GM15510 (cell line): Measurements from ENCODE around the gene AKAP6.

Experiments
- POLR2A ChIP-seq: IDR thresholded peaks from 3 replicates; pipeline ENCODE4 v1.6.1; 2011; ENCODE audit warnings: borderline replicate concordance; ENCODE audit not compliant: insufficient read length; ENCODE audit errors: extremely low read depth

The AKAP6 gene

DNA sequence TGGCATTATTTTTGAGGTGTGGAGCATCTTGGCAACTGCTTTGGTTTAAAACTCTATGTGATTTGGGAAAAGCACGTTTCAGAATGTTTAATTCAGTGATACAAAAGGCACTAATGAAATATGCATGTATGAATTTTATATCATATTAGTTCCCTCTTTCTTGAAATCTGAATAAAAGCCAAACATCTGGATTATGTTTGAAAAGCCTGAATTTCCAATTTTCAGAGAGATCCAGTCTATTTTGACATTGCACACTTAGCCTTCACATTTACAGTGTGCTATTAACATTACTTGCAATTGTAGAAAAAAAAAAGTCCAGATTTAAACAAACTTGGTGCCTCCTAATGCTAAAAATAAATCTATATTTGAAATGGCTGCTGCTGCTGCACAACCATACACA, 390.5 kb downstream of the AKAP6 start:
- no peak for TF ChIP-seq POLR2A

GRCh38 chr14:32720927-32721326, 391.8 kb downstream of the AKAP6 start:
- no peak for TF ChIP-seq POLR2A

DNA sequence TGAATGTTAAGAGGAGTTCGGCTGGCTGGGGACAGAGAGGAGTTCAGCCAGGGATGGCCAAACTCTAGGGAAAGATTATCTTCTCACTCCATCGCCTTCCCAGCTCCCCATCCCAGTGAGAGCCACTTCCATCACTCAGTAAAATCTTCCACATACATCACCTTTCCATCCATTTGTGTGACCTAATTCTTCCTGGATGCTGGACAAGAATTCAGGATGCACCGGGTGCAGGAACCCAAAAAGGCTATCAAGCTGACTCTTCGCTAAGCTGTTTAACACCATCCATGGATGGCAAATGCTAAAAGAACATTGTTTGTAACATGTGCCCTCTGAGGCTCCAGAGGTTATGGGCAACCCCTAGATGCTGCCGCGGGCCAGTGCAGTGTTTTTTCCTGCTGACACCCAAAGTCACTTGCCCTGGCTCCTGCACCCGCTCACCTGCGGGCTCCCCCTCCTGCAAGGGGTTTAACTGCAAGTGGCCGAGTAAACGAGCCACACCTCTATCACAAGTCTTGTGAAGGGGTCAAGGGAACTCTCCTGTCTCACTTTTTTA, 393.6 kb downstream of the AKAP6 start:
- TF ChIP-seq POLR2A = no peak

- no peak for TF ChIP-seq POLR2A
These were observed 395.9 kb downstream of the AKAP6 start for GRCh38 chr14:32724867-32725471.

DNA sequence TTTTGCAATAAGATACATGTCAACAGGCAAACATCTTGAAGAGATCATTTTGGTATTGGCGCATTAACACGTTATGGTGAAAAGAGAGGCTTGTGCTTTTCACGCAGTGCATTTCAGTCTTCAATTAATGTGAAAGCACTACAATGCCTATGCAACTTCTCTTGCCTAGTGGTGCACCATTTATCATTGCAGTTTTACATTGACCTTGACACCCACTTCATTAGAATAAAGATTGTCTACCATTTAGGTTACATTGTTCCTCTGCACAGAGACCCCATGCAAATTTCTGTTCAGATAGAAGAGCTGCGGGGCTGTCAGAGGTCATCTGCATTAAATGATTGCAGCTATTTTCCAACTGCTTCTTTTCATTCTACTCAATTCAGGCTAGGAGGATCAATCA, 397.4 kb downstream of the AKAP6 start:
- TF ChIP-seq POLR2A = no peak

DNA sequence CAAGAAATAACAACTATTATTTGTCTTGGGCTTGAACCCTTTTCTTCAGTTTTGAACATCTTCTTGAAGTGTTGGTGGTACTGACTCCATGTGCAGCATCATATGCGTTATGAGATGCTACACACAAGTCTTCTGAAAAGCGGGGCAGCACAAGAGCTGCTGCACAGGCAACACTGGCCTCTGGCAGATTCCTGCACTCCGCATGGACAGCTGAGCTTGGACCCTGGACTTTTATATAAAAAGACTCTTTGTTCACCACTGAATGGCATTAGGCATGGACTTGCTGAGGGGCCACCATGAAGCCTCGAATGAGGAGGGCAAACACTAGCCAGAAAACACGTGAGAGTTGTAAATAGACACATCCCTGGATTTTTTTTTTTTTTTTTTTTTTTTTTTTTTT, 398.7 kb downstream of the AKAP6 start:
- TF ChIP-seq POLR2A = no peak

DNA sequence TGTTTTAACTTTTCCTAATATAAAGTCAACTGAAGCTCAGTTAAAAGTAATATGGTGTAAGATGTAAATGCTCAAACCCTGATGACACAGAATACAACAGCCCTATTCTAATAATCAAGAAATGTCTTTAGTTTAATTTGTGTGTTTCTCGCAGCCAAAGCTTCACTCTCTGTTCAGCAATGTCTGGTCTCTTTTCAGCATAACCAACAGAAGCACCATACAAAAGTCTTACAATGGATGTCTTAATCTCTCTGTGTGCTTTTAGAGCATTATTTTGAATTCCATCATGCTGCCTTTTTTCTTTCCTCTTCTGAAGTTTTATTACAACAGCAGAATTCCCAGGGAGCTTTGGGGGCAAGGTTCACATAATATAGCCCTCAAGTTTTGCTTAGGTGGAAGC, 399.4 kb downstream of the AKAP6 start:
- no peak for TF ChIP-seq POLR2A

GRCh38 chr14:32728976-32729375, 399.9 kb downstream of the AKAP6 start:
- TF ChIP-seq POLR2A = no peak

- TF ChIP-seq POLR2A = no peak
These were observed 402.2 kb downstream of the AKAP6 start for GRCh38 chr14:32731249-32731648.

GRCh38 chr14:32733015-32733414, 403.9 kb downstream of the AKAP6 start:
- TF ChIP-seq POLR2A = no peak

DNA sequence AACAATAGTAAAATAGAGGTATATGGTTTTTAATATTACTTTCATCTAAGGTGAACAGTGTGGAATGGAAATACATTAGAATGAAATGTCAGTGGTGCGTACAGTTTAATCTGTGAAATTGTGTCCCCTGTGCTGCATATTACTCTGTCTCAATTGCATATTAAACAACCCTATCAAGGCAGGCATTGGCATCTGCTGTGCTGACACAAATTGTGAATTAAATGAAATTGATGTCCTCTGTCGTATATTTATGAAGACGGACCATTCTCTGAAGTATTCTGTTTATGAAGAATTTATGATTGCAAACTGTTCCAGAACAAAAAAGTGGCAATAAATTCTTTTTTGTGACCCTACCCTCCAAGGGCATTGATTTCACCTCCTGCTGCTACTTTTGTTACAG, 405.2 kb downstream of the AKAP6 start:
- no peak for TF ChIP-seq POLR2A

DNA sequence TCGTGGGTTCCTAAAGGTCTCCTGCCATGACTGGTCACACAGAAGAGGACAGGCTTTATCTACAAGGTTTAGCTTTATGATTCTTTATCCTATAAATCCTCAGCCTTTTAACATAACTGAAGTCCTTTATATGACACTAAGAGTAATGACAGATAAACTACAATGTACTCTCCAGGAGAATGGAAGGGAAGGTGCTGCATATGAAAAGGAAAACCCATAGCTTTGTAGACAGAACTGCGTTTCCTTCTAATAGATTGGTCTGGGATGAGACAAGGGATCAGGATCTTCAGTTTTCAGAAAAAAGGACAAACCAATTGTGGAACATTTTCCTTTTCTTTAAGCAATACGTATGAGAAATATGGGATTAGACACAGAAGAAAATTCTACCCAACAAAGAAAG, 408.5 kb downstream of the AKAP6 start:
- no peak for TF ChIP-seq POLR2A

GRCh38 chr14:32738206-32738871, 409.2 kb downstream of the AKAP6 start:
- TF ChIP-seq POLR2A = no peak

DNA sequence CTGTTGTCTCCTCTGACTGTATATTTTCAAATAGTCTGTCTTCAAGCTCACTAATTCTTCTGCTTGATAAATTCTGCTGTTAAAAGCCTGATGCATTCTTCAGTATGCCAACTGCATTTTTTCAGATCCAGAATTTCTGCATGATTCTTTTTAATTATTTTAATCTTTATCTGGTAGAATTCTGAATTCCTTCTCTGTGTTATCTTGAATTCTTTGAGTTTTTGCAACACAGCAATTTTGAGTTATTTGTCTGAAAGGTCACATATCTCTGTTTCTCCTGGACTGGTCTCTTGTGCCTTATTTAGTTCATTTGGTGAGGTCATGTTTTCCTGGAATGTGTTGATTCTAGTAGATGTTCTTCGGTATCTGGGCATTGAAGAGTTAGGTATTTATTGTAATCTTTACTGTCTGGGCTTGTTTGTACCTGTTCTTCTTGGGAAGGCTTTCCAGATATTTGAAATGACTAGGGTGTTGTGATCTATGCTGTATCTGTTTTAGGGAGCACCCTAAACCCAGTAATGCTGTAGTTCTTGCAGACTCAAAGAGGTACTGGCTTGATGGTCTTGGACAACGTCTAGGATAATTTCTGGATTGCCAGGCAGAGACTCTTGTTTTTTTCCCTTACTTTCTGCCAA, 415.8 kb downstream of the AKAP6 start:
- TF ChIP-seq POLR2A = no peak

GRCh38 chr14:32754209-32754608, 425.1 kb downstream of the AKAP6 start:
- TF ChIP-seq POLR2A = no peak

DNA sequence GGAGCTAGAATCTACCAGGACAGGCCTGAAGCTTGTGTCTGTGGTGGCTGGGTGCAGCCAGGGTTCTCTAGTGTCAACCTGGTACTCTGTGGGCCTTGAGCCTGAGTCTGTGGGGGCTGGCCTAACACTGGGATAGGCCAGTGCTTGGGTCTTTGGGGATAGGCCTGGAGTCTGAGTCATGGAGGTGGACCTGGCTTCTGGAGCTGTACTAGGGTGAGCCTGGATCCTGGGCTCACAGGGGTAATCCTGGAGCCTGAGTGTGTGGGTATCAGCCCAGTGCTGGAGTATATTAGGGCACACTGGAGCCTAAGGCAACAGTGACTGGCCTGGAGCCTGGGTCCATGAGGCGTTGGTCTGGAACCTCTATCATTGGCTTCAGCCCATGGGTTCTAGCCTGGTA, 427.1 kb downstream of the AKAP6 start:
- TF ChIP-seq POLR2A = no peak

DNA sequence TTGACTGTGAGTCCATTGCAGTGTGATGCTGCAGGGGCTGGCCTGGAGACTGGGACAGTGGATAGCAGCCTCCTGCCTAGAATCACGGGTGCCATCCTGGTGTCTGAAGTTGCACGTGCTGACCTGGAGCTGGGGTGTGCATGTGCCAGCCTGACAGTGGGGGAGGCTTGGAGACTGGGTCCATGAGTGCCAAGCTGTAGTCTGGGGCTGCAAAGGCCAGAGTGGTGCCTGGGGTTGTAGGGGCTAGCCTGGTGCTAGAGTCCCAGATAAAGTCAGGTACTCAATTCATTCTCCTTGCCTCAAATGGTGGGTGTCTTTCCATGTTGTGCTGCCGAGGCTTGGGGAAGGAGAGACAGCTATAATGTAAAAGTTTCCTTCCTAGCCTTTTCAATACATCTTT, 427.7 kb downstream of the AKAP6 start:
- no peak for TF ChIP-seq POLR2A

DNA sequence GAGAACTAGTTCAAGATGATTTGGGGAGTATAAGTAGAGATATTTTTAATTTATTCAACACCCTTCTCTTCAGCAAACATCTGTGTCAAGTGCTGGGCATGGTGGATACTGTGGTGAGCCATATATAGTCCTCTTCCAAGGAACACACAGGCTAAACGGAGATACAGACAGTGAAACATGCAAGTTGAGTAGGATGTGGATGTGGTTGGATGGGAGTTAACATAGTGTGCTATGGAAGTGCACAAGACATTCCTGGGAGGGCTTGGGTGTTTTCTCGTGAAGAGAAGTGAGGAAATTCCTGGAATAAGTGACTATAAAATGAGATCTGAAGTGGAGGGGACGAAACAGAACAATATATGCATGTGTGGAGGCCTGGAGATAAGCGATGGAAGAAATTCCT, 428.5 kb downstream of the AKAP6 start:
- no peak for TF ChIP-seq POLR2A
